Activated naive CD4-positive, alpha-beta T cell treated with anti-CD3 and anti-CD28 coated beads for 36 hours (primary cell): ENCODE data around the gene TMEM181. TPM values are rescaled to one million over a fixed set of nuclear protein-coding genes. Genes with fewer than 3 reads are reported as not detected.

Experiments used
- CTCF ChIA-PET: fragments of 350-600 bp; sonication (Branson Sonifier 250); formaldehyde crosslinking; loops from one replicate; lab custom pipeline; 2021; ENCODE audit warnings: antibody characterized with exemption; lab: Charles Lee
- DNase-seq: peaks from one replicate; pipeline ENCODE4 v3.0.0-alpha.2; 2020
- H3K27ac Mint-ChIP-seq: one replicate; pipeline ENCODE4 v1.8.0; 2021; ENCODE audit warnings: mild to moderate bottlenecking, mixed read lengths
- H3K27me3 Mint-ChIP-seq: one replicate; pipeline ENCODE4 v1.8.0; 2021; ENCODE audit warnings: low read depth, mixed read lengths
- H3K36me3 Mint-ChIP-seq: one replicate; pipeline ENCODE4 v1.8.0; 2021; ENCODE audit warnings: low read depth, mixed read lengths
- H3K4me1 Mint-ChIP-seq: one replicate; pipeline ENCODE4 v1.8.0; 2021; ENCODE audit warnings: low read depth, mixed read lengths
- H3K4me3 Mint-ChIP-seq: one replicate; pipeline ENCODE4 v1.8.0; 2021; ENCODE audit warnings: mild to moderate bottlenecking, moderate library complexity, mixed read lengths
- H3K9me3 Mint-ChIP-seq: one replicate; pipeline ENCODE4 v1.8.0; 2021; ENCODE audit warnings: mixed read lengths
- intact Hi-C: fragments of 100-400 bp; cut with micrococcal nuclease; formaldehyde crosslinking; loops from one replicate; pipeline ENCODE4 v1.15.1; 2023
- total RNA-seq, 2 experiments: library from RNA; stranded (reverse); gene quantifications; one replicate each; pipeline ENCODE4 v1.2.3, GENCODE V29; 2021

TMEM181 gene
- total RNA-seq, 2 experiments from 2014 or later: 8.3 to 8.6 TPM

DNA sequence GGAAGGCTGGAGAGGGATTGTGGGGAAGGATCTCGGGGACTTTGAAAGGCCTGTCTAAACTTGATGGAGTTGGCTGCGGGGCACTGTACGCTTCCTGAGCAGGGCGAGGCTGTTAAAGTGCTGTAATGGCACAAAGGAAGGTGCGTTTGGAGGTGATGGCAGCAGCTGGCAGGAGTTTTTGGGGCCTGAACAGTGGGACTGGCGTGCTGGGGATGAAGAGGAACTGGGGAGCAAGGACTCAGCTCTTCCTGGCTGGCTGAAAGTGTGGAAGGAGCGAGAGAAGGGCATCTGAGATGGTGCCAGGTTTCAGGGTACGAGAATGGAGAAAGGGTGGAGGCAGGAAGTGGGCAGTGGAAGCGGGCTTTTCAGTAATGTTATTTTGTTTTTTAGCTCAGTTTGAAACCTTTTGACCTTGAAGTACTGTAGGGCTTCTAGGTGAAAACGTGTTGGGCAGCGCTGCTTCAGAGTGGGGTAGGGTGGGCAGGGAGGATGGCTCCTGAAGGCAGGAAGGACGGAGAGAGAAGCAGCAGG lies 8.0 kb downstream of the TMEM181 start:
- Mint-ChIP-seq H3K27me3 (no peaks in the 10 kb centered on the region), H3K36me3 (peaks cover 12% of the 10 kb centered on the region), H3K4me3 (no peak overlapping the region), H3K9me3 (no peaks in the 10 kb centered on the region), H3K27ac (peak overlapping the region; percentile 71), H3K4me1 (peaks cover 56% of the 10 kb centered on the region)
- intact Hi-C loops: no loop called here
- CTCF ChIA-PET: interaction anchor here (1.0 to 2.6 kb wide), 3 partner anchors 10 to 354 kb away, joined by 3 to 9 read pairs (median 4); no protein-coding TSS in a partner anchor
- peak; percentile 22 for DNase-seq

DNA sequence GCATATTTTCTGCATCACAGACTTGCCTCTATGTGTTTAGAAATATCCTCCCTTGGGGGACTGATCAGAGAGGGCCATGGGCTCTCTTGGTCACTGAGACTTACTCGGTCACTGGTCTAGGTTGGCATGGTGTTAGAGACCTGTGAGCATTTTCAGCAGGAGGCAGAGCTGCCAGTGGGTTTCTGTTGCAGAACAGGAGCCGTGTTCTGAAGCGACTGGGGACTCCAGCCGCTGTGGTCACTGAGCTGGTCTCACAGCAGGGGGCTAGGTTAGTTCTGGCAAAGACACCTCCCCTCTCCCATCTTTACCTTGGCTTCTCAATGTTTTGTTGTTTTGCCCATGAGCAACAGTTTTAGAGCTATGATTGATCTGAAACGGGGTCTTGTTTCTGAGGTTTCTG lies 8.7 kb downstream of the TMEM181 start:
- CTCF ChIA-PET: interaction anchor here (1.0 to 2.6 kb wide), 3 partner anchors 11 to 354 kb away, joined by 3 to 9 read pairs (median 4); no protein-coding TSS in a partner anchor
- no peaks in the 10 kb centered on the region for H3K27me3 Mint-ChIP-seq
- no peak overlapping the region for H3K4me3 Mint-ChIP-seq
- no peaks in the 10 kb centered on the region for H3K9me3 Mint-ChIP-seq
- no peak for DNase-seq
- intact Hi-C loops: no loop called here
- peaks cover 57% of the 10 kb centered on the region for H3K4me1 Mint-ChIP-seq
- peaks cover 14% of the 10 kb centered on the region for H3K36me3 Mint-ChIP-seq
- H3K27ac Mint-ChIP-seq: no peak overlapping the region

DNA sequence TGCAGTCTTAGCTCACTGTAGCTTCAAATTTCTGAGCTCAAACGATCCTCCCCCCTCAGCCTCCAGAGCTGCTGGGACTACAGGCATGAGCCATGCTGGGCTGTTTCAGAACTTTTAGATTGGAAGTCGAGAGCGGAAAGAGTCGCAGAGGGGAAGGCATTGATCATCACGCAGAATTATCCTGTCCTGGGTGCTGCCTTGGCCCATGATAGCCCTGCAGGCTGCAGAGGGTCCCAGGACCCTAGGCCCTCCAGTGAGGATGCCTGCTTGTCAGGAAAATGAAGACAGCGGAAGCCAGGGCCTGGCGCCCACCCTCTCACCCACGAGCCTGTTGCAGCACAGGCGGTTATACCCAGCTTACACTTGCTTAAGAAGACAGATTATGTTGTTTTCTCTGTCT lies 9.1 kb downstream of the TMEM181 start:
- H3K4me1 Mint-ChIP-seq: peaks cover 56% of the 10 kb centered on the region
- no peaks in the 10 kb centered on the region for H3K27me3 Mint-ChIP-seq
- no peak for DNase-seq
- intact Hi-C loops: no loop called here
- no peak overlapping the region for H3K27ac Mint-ChIP-seq
- H3K36me3 Mint-ChIP-seq: peaks cover 16% of the 10 kb centered on the region
- CTCF ChIA-PET: interaction anchor here (1.2 to 2.6 kb wide), 2 partner anchors 11 to 348 kb away, joined by 4 to 9 read pairs; no protein-coding TSS in a partner anchor
- no peak overlapping the region for H3K4me3 Mint-ChIP-seq
- no peaks in the 10 kb centered on the region for H3K9me3 Mint-ChIP-seq

DNA sequence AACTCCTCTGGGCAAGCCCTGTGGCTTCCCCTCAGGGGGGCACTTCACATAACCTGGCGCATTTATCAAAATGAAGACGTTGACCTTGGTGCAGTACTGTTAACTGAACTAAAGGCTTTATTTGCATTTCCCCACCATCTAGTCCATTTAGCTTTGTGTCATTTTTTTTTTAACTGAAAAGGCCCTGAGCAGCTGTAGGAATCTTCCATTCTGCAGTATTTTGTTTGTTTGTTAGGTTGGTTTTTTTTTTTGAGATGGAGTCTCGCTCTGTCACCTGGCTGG lies 10.7 kb downstream of the TMEM181 start:
- Mint-ChIP-seq H3K4me3 (no peak overlapping the region), H3K9me3 (no peaks in the 10 kb centered on the region), H3K36me3 (peaks cover 21% of the 10 kb centered on the region), H3K27me3 (no peaks in the 10 kb centered on the region), H3K27ac (no peak overlapping the region), H3K4me1 (peaks cover 46% of the 10 kb centered on the region)
- CTCF ChIA-PET: no interaction called here
- no peak for DNase-seq
- intact Hi-C loops: no loop called here

DNA sequence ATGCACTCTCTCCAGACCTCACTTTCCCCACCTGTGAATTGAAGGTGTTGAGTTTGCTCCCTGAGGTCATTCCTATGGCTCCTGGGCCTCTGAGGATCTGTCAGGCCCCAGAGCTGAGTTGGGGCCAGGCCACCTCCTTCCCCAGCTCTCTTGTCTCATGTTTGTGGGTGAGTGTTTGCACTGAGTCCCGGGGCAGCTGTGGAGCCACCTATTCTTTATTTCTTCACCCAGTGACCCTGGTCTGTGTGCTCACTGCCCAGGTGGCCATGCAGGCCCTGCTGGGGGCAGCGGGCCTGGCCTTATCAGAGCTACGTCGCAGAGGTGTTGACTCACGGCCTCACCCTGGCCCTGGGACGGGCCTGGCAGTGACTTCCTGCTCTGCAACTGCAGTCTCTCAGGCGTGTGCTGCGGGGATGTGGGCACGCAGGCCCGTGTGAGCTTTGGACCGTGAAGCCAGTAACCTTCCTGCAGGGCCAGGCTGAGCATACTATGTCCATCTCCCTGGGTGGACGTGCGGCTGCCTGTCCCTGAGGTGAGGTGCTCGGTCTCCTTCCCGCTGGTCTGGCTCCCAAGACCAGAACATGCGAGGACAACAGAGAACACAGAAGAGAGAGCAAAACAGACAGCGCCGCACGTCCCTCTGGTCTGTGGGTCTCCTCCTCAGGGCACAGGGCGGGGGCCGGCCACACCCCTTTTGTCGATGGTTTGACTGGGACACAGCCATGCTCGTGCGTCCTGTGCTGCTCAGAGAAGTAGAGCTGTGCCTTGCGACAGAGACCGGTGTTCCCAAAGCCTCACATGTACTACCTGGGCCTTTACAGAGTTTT lies 12.1 kb downstream of the TMEM181 start:
- CTCF ChIA-PET: interaction anchor here (0.8 kb wide), 1 partner anchor 10 kb away, joined by 3 read pairs; no protein-coding TSS in a partner anchor
- Mint-ChIP-seq H3K4me3 (no peak overlapping the region), H3K36me3 (peaks cover 26% of the 10 kb centered on the region), H3K27ac (no peak overlapping the region), H3K9me3 (no peaks in the 10 kb centered on the region), H3K4me1 (peaks cover 41% of the 10 kb centered on the region), H3K27me3 (no peaks in the 10 kb centered on the region)
- intact Hi-C loops: no loop called here
- no peak for DNase-seq

DNA sequence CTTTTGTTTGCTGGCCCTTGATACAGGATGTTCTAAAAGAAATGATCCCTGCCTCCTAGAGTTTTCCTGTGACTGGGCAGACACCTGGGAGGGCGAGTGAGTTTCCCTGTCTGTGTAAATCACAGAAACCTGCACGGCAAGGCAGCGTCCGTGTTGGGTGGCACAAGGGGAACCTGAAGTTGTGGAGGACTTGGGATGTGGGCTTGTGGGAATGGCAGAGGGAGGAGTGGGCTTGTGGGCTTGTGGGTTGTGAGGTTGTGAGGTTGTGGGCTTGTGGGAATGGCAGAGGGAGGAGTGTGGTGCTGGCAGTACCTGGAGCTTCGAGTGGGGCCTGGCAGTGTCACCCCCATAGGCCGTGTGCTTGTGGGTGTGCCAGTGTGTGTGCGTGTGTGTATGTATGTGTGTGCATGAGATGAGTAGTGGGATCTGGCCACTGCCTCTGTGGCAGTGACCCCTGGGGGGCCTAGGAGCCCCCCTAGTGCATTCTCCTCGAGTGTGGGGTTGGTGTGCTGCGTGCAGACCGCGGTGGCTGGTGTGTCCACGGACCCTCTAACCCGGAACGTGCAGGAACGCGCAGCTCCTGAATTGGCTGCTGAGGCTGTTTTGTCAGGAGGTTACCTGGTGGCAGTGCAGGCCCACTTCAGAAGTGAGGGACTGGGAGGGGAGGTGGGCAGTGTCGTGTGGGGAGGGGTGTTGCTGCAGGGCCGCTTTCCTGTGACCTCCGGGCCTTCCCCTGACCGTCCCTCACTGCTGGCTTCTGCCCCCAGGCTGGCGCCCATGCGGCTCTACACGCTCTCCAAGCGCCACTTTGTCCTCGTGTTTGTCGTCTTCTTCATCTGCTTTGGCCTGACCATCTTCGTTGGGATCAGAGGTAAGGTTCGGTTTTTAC lies 13.0 kb downstream of the TMEM181 start:
- CTCF ChIA-PET: interaction anchor here (0.8 kb wide), 1 partner anchor 9 kb away, joined by 3 read pairs; no protein-coding TSS in a partner anchor
- Mint-ChIP-seq H3K4me1 (peaks cover 41% of the 10 kb centered on the region), H3K27me3 (no peaks in the 10 kb centered on the region), H3K36me3 (peaks cover 31% of the 10 kb centered on the region), H3K4me3 (no peak overlapping the region), H3K9me3 (no peaks in the 10 kb centered on the region), H3K27ac (no peak overlapping the region)
- DNase-seq: no peak
- intact Hi-C loops: no loop called here

DNA sequence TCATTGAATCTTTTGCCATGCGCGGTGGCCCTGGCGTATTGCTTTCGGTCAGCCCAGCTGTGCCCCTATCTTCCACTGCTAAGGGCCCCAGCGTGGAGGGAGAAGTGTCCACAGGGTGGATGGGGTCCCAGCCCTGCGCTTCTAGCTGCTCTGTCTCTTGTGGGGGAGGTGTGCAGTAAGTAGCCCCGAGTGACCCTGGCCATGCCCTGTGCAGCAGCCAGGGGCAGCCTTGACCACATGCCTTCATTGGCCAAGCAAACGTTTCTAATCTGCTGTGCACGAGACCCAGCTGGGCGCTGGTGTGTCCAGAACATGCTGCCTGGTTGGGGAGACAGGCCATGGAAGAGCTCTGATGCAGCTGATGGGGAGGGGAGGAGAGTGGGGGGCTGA lies 13.6 kb downstream of the TMEM181 start:
- intact Hi-C loops: no loop called here
- H3K9me3 Mint-ChIP-seq: no peaks in the 10 kb centered on the region
- H3K36me3 Mint-ChIP-seq: peaks cover 33% of the 10 kb centered on the region
- H3K4me1 Mint-ChIP-seq: peaks cover 36% of the 10 kb centered on the region
- no peaks in the 10 kb centered on the region for H3K27me3 Mint-ChIP-seq
- CTCF ChIA-PET: no interaction called here
- H3K27ac Mint-ChIP-seq: no peak overlapping the region
- DNase-seq: no peak
- no peak overlapping the region for H3K4me3 Mint-ChIP-seq

DNA sequence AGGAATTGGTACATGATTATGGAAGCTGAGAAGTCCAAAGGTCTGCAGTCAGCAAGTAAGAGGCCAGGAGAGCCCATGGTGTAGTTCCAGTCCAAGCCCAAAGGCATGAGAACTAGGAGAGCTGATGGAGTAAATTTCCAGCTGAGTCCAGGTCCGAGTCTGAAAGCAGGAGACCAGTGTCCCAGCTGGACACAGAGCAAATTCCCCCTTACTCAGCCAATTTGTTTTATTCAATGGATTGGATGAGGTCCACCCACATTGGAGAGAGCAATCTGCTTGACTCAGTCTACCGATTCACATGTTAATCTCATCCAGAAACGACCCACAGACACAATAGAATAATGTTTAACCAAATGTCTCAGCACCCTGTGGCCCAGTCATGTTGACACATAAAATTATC lies 14.9 kb downstream of the TMEM181 start:
- Mint-ChIP-seq H3K4me1 (peaks cover 31% of the 10 kb centered on the region), H3K27ac (no peak overlapping the region), H3K9me3 (no peaks in the 10 kb centered on the region), H3K27me3 (no peaks in the 10 kb centered on the region), H3K36me3 (peaks cover 34% of the 10 kb centered on the region), H3K4me3 (no peak overlapping the region)
- intact Hi-C loops: no loop called here
- CTCF ChIA-PET: interaction anchor here (0.7 kb wide), 2 partner anchors 88 to 116 kb away, joined by 3 read pairs; no protein-coding TSS in a partner anchor
- DNase-seq: no peak

DNA sequence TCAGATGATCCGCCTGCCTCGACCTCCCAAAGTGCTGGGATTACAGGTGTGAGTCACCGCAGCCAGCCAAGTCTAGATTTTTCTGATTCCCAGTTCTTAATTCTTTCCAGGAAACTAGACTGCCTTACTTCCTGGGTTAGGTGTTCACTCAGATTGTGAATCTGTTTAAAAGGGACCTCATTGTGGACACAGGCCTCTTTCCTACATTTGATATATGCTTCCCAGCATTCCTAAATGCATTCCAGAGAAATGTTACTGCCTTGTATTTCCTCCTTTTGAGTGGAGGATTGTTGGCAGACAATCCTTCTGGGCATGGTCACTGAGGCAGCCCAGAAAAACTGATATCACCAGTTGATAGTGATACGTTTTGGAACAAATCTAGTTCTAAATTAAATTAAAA lies 15.7 kb downstream of the TMEM181 start:
- Mint-ChIP-seq H3K27me3 (no peaks in the 10 kb centered on the region), H3K36me3 (peaks cover 30% of the 10 kb centered on the region), H3K4me3 (no peak overlapping the region), H3K4me1 (peaks cover 30% of the 10 kb centered on the region), H3K9me3 (no peaks in the 10 kb centered on the region), H3K27ac (no peak overlapping the region)
- CTCF ChIA-PET: no interaction called here
- no peak for DNase-seq
- intact Hi-C loops: no loop called here

DNA sequence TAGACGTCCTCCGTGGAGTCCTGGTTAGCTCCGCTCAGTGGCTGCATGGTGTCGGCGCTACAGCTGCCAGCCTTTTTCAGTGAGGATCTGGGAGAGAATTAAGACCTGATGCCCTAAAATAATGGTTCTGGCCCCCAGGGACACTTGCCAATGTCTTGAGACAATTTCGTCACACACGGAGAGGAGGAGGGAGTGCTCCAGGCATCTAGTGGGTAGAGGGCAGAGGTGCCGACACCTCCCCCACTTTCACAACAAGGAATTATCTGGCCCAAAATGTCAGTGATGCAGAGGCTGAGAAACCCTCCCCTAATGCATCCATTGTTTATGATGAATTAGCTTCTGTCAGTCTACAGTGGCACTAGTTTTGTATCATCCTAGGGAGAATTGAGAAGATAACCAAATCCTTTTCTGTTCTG lies 24.4 kb downstream of the TMEM181 start:
- H3K4me3 Mint-ChIP-seq: no peak overlapping the region
- no peak for DNase-seq
- H3K9me3 Mint-ChIP-seq: no peaks in the 10 kb centered on the region
- no peaks in the 10 kb centered on the region for H3K27me3 Mint-ChIP-seq
- CTCF ChIA-PET: no interaction called here
- intact Hi-C loops: no loop called here
- peaks cover 34% of the 10 kb centered on the region for H3K36me3 Mint-ChIP-seq
- no peak overlapping the region for H3K27ac Mint-ChIP-seq
- no peaks in the 10 kb centered on the region for H3K4me1 Mint-ChIP-seq

DNA sequence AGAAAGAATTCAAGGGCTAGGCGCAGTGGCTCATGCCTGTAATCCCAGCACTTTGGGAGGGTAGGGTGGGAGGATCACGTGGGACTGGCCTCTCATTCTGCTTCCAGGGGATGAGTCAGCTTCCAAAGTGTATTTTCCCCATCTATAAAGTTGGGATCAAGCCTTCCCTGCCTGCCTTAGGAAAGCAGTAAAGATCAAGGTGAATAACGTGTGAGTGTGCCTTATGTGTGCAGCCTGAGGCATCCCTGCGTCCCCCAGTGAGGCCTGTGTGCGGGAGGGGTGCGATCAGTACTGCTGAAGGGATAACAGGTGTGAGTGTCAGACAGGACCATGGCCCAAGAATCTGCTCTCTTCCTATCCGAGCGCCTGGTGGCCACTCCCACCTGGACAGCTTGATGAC lies 26.8 kb downstream of the TMEM181 start:
- Mint-ChIP-seq H3K27ac (no peak overlapping the region), H3K36me3 (peaks cover 37% of the 10 kb centered on the region)
- intact Hi-C loops: no loop called here

DNA sequence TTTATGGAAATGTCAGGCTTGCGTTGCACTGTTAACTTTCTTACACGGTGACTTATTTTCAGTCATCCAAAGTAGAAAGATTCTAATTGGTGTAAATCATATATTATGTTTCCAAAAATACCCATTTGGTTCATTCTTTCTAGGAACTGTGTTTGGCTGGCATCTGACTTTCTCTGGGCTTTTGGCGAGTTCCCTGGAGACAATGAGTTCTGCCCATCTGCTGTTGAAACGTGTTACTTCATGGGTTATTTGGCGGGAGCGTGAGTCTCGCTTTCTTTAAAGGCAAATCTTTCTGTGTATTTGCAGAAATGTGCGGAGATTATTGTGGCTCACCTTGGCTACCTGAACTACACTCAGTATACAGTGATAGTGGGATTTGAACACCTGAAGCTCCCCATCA lies 29.5 kb downstream of the TMEM181 start:
- no peak overlapping the region for H3K27ac Mint-ChIP-seq

More for the DNA sequence above, 26.8 kb downstream of the TMEM181 start:
- Mint-ChIP-seq H3K27me3 (no peaks in the 10 kb centered on the region), H3K9me3 (no peaks in the 10 kb centered on the region), H3K4me3 (no peak overlapping the region), H3K4me1 (peaks cover 8% of the 10 kb centered on the region)
- no peak for DNase-seq
- CTCF ChIA-PET: no interaction called here

More for the DNA sequence above, 29.5 kb downstream of the TMEM181 start:
- H3K36me3 Mint-ChIP-seq: peaks cover 24% of the 10 kb centered on the region
- H3K9me3 Mint-ChIP-seq: no peaks in the 10 kb centered on the region
- H3K4me1 Mint-ChIP-seq: peaks cover 11% of the 10 kb centered on the region
- no peak overlapping the region for H3K4me3 Mint-ChIP-seq
- no peak for DNase-seq
- intact Hi-C loops: no loop called here
- CTCF ChIA-PET: interaction anchor here (0.7 to 1.4 kb wide), 3 partner anchors 16 to 375 kb away, joined by 3 to 4 read pairs (median 3); no protein-coding TSS in a partner anchor
- no peaks in the 10 kb centered on the region for H3K27me3 Mint-ChIP-seq
